HG03378 (cell line): ENCODE results near the gene KRTAP4-8.
"Not testable (repeated sequence)": the region's sequence is repeated elsewhere in the genome, so short reads cannot be mapped to it uniquely, and the experiment has no call there.

Experiments used
- ATAC-seq: cut with Tn5 transposase; IDR thresholded peaks from one replicate; pipeline ENCODE4 v1.9.1; 2021; ENCODE audit warnings: mild to moderate bottlenecking, moderate library complexity; ENCODE audit not compliant: unreplicated experiment

KRTAP4-8 gene

DNA sequence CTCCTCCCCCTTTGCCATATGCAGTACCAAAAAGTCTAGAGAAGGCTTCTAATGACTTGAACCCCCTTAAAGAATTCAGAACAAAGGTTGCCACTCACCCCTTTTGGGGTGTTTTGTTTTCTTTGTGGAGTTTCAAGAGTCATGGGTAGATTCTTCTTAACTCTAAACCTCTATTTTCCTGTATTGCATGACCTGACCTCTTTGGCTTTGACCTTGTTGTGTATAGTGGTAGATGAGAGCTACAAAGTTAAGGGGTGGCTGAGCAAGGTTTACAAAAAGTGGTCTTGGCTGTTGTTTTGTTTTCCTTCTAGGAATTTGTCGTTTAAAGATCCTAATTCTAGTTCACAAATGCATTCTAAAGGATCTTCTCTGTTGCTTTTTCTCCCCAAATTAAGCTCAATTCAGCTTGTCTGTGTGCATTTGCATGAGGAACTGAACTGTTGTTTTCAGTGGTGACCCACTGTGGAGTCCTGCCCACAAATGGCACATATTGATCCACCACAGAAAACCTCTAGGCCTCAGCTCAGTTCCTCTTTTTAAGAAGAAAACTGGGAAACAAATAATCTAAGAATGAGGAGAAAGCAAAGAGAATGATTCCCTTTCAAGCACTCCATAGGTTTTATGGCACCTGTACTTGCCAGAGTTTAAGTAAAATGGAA, 10.9 kb upstream of the KRTAP4-8 start:
- ATAC-seq = not testable (repeated sequence)

DNA sequence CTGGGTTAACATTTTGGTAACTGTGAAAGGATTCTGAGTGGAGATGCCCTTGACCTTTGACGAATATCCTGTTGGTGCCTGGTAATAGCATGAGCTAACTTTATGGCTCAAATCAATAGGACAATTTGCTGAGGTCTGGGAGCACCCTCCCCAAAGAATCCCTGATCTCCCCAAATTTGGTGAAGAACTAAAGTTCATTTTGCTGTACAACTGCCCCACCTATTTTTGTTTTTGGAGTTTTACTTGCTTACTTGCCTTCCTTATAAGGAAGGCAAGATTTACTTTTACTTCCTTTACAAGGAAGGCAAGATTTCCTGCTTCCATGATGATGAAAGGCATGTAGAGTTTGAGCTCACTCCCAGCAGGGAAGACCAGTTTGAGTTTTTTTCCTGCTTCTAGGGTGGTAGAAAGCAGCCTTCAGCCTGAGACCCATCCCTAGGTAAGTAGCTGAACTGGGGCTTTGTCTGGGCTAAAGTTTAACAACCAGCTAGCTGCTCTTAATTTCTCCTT, 10.1 kb upstream of the KRTAP4-8 start:
- ATAC-seq = no peak

DNA sequence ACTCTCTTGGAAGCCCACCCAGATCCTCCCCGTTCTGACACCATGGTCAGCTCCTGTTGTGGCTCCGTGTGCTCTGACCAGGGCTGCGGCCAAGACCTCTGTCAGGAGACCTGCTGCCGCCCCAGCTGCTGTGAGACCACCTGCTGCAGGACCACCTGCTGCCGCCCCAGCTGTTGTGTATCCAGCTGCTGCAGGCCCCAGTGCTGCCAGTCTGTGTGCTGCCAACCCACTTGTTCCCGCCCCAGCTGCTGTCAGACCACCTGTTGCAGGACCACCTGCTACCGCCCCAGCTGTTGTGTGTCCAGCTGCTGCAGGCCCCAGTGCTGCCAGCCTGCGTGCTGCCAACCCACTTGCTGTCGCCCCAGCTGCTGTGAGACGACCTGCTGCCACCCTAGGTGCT, 7.4 kb upstream of the KRTAP4-8 start, which contains the start of gene KRTAP4-9:
Gene KRTAP4-9 (plus strand): TSS at position 43 of the 400 bp plus-strand sequence. CDS start 0 bp downstream, at position 43.
- not testable (repeated sequence) for ATAC-seq

DNA sequence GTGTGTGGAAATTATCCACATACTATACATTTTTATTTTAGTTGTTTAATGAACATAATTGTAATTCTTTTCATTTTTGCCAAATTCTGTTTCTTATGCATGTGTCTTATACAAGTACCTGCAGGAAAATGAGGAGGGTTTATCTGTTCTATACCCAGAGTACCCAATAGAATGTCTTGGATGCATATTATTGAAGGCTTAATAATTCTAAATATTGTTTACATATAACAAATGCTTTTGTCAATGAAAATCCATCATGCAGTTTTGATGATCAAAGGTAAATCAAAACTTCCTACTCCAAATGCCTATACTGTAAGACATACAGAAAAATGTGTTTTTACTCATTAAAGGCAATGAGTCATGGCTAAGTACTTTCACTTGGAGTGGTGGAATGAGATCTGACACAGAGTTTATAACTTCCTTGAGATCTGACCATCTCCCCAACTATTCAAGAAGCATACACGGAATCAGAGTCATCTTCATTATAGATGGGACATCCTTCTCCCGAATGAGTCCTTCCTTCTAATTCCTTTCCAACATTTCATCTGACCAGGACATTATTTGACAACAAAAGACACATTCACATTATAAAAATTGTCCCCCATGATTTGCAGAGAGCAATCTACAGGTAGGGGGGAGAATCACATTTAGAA, 6.6 kb upstream of the KRTAP4-8 start:
- ATAC-seq = not testable (repeated sequence)

DNA sequence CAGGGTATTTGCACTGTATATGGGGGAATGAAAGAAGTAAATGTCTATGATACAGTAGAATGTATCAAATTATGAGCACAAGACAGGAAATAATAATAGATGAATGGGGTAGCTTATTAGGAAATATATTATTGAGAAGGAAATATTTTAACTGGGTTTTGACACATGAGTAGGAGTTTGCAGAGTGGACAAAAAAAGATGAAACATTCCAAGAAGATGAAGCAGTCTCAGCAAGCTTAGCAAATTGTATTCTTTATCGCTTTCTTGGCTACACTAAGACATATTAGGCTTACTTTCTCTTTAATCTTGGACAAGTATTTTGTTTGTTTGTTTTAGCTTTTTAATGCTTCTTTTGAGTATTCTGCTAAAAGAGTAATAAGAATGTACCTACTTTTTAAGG, 6.0 kb upstream of the KRTAP4-8 start:
- ATAC-seq = no peak

DNA sequence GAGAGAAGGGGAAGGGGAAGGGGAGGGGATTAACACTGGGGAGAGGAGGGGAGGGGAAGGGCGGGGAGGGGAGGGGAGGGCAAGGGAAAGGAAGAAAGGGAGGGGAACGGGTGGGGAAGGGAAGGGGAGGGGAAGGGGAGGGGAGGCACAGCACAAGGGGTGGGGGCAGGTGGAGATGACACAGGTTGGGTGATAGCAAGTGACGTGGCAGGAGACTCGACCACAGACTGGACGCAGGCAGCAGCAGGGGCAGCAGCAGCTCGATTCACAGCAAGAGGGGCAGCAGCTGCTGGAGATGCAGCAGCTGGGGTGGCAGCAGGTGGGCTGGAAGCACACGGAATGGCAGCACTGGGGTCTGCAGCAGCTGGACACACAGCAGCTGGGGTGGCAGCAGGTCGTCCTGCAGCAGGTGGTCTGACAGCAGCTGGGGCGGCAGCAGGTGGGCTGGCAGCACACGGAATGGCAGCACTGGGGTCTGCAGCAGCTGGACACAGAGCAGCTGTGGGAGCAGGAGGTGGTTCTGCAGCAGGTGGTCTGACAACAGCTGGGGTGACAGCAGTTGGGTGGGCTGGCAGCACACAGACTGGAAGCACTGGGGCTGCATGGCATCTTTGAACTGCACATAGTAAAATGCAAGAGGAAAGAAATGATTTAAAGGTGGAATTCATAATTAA, 3.8 kb upstream of the KRTAP4-8 start, which contains the start of gene KRTAP4-16:
Gene KRTAP4-16 (minus strand): TSS at position 624 of the 674 bp plus-strand sequence. CDS start 0 bp downstream, at position 624.
- no peak for ATAC-seq

DNA sequence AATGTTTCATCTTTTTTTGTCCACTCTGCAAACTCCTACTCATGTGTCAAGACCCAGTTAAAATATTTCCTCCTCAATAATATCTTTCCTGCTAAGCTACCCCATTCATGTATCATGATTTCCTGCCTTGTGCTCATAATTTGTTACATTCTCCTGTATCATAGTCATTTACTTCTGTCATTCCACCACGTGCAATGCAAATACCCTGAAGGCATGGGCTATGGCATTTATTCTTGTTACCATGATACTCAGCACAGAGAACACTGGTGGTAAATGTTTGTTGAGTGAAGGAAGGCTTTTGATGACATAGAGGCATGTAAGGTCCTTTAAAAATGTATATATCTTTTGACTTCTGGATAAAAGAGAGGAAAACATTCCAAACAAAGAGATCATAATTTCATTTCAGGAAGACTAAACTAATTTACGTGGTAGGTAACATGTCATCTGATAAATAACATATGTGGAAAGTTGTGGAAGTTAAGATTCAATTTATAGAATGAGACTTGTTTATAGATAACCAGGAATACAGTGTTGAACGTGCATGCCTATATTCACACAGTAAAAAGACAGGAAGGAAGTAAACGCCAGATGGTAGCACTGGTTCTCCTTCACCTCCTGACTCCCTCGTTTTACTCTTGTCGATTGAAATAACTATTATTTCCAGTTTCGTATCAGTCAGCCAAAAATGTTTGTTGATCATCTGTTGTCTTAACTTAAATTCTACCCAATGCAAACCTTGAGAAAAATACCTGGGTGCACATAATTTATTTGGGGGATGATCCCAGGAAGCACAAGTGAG, 1.9 kb upstream of the KRTAP4-8 start:
- ATAC-seq = not testable (repeated sequence)

DNA sequence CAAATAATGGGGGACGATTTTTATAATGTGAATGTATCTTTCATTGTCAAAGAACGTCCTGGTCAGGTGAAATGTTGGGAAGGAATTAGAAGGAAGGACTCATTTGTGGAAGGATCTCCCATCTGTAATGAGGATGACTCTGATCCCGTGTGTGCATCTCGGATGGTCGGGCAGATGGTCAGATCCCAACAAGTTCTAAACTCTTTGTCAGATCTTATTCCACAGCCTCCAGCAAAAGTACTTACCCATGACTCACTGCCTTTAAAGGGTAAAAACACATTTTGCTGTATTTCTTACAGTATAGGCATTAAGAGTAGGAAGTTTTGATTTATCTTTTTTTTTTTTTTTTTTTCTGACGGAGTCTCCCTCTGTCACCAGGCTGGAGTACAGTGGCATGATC, 539 bp upstream of the KRTAP4-8 start:
- no peak for ATAC-seq

DNA sequence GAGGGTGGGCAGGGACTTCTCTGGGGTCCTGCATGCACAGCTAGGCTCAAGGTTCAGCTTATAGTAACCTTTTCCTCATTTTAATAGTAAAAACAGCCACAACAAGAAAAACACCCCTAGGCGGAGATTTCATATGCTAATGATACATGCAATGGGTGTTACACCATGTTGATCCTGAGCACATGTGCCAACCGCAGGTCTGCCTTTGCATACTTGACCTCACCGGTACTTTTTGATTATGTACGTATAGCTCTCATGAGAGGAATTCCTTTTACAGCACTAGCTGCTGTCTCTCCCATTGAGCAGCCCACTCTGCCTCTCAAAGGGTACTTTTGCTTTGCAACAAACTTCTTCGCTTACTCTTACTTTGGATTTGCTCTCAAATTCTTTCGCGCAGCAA, 1.9 kb downstream of the KRTAP4-8 start:
- ATAC-seq = no peak

DNA sequence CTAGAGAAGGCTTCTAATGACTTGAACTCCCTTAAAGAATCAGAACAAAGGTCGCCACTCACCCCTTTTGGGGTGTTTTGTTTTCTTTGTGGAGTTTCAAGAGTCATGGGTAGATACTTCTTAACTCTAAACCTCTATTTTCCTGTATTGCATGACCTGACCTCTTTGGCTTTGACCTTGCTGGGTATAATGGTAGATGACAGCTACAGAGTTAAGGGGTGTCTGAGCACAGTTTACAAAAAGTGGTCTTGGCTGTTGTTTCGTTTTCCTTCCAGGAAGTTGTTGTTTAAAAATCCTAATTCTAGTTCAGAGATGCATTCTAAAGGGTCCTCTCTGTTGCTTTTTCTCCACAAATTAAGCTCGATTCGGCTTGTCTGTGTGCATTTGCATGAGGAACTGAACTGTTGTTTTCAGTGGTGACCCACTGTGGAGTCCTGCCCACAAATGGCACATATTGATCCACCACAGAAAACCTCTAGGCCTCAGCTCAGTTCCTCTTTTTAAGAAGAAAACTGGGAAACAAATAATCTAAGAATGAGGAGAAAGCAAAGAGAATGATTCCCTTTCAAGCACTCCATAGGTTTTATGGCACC, 9.1 kb downstream of the KRTAP4-8 start:
- ATAC-seq = not testable (repeated sequence)

DNA sequence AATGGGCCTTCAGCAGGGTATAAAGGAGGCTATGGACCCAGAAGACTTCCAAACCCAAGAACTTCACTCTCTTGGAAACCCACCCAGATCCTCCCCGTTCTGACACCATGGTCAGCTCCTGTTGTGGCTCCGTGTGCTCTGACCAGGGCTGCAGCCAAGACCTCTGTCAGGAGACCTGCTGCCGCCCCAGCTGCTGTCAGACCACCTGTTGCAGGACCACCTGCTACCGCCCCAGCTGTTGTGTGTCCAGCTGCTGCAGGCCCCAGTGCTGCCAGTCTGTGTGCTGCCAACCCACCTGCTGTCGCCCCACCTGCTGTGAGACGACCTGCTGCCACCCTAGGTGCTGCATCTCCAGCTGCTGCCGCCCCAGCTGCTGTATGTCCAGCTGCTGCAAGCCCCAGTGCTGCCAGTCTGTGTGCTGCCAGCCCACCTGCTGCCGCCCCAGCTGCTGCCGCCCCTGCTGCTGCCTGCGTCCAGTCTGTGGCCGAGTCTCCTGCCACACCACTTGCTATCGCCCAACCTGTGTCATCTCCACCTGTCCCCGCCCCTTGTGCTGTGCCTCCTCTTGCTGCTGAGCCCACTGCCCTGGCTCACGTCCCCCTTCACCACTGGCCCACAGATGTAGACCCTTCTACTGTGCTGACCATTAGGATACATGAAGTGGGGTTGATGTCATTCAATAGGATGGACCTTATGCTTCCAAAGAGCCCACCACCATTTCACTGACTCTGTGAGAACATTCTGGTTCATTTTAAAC, 13.7 kb downstream of the KRTAP4-8 start, which contains the start of gene KRTAP4-7:
Gene KRTAP4-7 (plus strand): TSS at position 51 of the 757 bp plus-strand sequence. CDS start 57 bp downstream, at position 108.
- ATAC-seq = not testable (repeated sequence)

DNA sequence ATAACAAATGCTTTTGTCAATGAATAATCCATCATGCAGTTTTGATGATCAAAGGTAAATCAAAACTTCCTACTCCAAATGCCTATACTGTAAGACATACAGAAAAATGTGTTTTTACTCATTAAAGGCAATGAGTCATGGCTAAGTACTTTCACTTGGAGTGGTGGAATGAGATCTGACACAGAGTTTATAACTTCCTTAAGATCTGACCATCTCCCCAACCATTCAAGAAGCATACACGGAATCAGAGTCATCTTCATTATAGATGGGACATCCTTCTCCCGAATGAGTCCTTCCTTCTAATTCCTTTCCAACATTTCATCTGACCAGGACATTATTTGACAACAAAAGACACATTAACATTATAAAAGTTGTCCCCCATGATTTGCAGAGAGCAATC, 14.5 kb downstream of the KRTAP4-8 start:
- ATAC-seq = not testable (repeated sequence)

DNA sequence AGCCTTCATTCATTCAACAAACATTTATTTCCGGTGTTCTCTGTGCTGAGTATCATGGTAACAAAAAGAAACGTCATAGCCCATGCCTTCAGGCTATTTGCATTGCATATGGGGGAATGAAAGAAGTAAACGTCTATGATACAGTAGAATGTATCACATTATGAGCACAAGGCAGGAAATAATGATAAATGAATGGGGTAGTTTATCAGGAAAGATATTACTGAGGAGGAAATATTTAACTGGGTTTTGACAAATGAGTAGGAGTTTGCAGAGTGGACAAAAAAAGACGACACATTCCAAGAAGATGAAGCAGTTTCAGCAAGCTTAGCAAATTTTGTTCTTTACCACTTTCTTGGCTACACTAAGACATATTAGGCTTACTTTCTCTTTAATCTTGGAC, 15.3 kb downstream of the KRTAP4-8 start:
- ATAC-seq = no peak

DNA sequence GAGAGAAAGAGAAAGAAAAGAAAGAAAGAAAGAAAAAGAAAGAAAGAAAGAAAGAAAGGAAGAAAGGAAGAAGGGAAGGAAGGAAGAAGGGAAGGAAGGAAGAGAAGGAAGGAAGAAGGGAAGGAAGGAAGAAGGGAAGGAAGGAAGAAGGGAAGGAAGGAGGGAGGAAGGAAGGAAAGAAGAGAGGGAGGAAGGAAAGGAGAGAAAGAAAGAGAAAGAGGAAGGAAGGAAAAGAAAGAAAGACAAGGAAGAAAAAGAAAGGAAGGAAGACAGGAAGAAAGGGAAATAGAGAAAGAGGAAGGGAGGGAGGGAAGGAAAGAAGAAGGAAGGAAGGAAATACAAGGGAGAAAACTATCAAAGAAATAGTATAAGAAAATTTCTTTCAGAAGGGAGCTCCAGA, 21.2 kb downstream of the KRTAP4-8 start:
- no peak for ATAC-seq

DNA sequence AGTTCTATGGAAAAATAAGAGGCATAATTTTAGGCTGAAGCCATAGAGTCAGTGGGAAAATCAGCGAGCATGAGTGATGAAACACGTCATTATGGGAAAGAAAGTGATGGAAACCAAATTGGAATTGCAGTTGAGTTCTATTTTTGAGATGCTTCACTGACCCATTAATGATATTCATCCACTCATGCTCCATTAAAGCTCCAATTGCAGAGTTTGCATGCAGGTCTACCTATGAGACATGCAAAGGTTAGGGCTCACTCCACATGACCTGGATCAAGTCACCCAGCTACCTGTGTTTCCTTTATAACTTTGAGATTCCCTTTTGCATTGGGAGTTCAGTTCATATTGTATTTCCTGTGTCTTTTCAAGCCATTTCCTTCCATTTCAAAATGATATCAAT, 24.3 kb downstream of the KRTAP4-8 start:
- ATAC-seq = no peak

DNA sequence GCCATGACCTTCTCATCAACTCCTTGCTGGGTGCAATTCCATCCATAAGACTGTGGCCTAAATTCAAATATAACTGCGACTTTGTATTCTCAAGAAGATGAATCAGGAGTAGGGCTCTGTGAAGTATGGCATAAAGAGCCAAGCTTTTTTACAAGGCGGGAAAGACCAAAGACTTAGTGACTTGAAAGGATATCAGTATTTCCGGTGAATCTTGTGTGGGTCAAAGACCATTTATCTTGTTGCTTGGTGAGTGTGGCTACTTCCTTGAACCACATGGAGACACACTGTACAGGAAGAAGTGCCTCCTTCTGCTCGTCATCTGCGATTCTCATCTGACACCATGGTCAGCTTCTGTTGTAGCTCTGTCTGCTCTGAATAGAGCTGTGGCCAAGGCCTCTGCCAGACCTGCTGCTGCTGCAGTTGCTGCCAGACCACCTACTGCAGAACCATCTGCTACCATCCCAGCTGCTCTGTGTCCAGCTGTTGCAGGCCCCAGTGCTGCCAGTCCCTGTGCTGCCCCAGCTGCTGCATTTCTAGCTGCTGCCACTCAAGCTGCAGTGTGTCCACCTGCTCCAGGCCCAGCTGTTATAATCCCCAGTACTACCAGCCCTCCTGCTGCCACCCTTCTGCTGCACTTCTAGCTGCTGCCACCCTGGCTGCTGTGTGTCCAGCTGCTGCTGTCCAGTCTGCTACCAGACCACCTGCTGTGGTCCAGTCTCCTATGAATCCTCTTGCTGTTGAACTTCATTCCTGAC, 26.2 kb downstream of the KRTAP4-8 start:
- no peak for ATAC-seq

DNA sequence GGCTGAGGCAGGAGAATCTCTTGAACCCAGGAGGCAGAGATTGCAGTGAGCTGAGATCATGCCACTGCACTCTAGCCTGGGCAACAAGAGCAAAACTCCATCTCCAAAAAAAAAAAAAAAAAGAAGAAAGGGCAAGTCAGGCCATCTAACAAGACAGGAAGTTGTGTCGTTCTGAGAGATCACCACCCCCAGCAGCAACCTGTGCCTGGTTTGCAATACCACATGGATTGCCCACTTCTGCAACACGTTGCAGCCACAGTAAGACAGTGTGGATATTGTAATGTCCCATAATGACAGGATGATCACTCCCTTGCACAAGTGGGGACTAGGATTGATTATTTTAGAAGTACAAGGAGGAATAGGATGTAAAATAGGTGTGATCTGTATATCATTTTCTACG, 28.9 kb downstream of the KRTAP4-8 start:
- ATAC-seq = no peak

DNA sequence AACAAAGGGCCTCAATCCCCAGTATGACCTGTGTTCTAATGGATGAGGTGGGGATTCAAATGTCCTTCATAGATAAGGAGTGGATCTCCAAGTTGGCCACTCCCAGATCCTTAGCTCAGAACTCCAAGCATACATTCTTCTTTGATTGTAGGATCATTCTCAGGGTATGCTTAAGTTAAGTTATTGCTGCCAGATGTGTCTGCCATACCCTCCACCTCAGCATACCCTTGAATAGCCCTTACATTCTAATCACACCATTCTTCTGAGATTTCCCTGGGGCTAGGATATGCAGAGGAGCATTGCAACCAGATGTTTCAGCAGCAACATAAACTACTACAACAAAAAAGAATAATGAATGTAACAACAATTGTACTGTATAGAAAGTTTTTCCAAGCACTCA, 30.7 kb downstream of the KRTAP4-8 start:
- ATAC-seq = no peak
